B cell (primary cell): ENCODE data around the gene RGS17. TPM values are rescaled to one million over a fixed set of nuclear protein-coding genes. Genes with fewer than 3 reads are reported as not detected.

ENCODE experiments used
- ATAC-seq: fragments of 200-7000 bp; cut with Tn5 transposase; one replicate; pipeline ENCODE4 v1.10.0; 2021; ENCODE audit warnings: low read depth, mild to moderate bottlenecking, moderate number of reproducible peaks, moderate library complexity
- CTCF ChIA-PET: fragments of 350-600 bp; sonication (Branson Sonifier 250); formaldehyde crosslinking; loops from one replicate; lab custom pipeline; 2021; ENCODE audit warnings: antibody characterized with exemption, inconsistent platforms; lab: Charles Lee
- POLR2A ChIA-PET: fragments of 350-600 bp; sonication (Branson Sonifier 250); formaldehyde crosslinking; loops from one replicate; lab custom pipeline; 2021; ENCODE audit warnings: antibody characterized with exemption; lab: Charles Lee
- DNase-seq: peaks from one replicate; pipeline ENCODE4 v3.0.0; 2013
- H2AFZ ChIP-seq: 2 replicates; pipeline ENCODE4 v1.6.1; 2012; ENCODE audit warnings: mild to moderate bottlenecking, low read depth, low read length; ENCODE audit not compliant: insufficient read depth, poor library complexity, severe bottlenecking
- H3K27ac ChIP-seq, 2 donors: 1 replicate in 1 of 2; 2 replicates in 1 of 2; pipeline ENCODE4 v1.5.1; 2012 to 2013; ENCODE audit warnings: low read length in 2 of 2, mild to moderate bottlenecking in 2 of 2, moderate library complexity in 1 of 2
- H3K27me3 ChIP-seq, 4 experiments: fragments of 200-600 bp in 1 of 4; sonication (generic) in 1 of 4; replicated peaks in 1 of 4; 1 replicate in 2 of 4; 2 replicates in 2 of 4; pipeline versions ENCODE4 v1.6.1 to v1.7.0; 2013 to 2016; ENCODE audit warnings: low read length in 3 of 4, mild to moderate bottlenecking in 2 of 4, mixed read lengths in 1 of 4, moderate library complexity in 1 of 4; ENCODE audit not compliant: insufficient read depth in 4 of 4, control insufficient read depth in 3 of 4; ENCODE audit errors: control extremely low read depth in 1 of 4
- H3K36me3 ChIP-seq, 2 experiments: replicated peaks in 1 of 2; 1 replicate in 1 of 2; 2 replicates in 1 of 2; pipeline versions ENCODE4 v1.6.1 to v1.7.1; 2013; ENCODE audit warnings: low read length in 1 of 2; ENCODE audit not compliant: insufficient read depth in 2 of 2, control insufficient read depth in 1 of 2; ENCODE audit errors: control extremely low read depth in 1 of 2, extremely low read depth in 1 of 2
- H3K4me1 ChIP-seq, 2 donors: fragments of 200-600 bp in 1 of 2; sonication (generic) in 1 of 2; 1 replicate in 1 of 2; 2 replicates in 1 of 2; pipeline versions ENCODE4 v1.5.1 to v1.6.1; 2013 to 2017; ENCODE audit warnings: low read length in 2 of 2; ENCODE audit not compliant: control insufficient read depth in 2 of 2, insufficient read depth in 2 of 2
- H3K4me2 ChIP-seq: replicated peaks from 2 replicates; pipeline ENCODE3; 2012; ENCODE audit warnings: mild to moderate bottlenecking, low read depth, low read length; ENCODE audit not compliant: poor library complexity, severe bottlenecking
- H3K4me3 ChIP-seq, 5 experiments: fragments of 200-600 bp in 1 of 5; sonication (generic) in 1 of 5; 1 replicate in 3 of 5; 2 replicates in 2 of 5; pipeline versions ENCODE4 v1.5.1 to v1.7.0; 2011 to 2016; ENCODE audit warnings: low read length in 4 of 5, mild to moderate bottlenecking in 4 of 5, low read depth in 2 of 5, control low read depth in 1 of 5, moderate library complexity in 1 of 5; ENCODE audit not compliant: insufficient read depth in 1 of 5; ENCODE audit errors: control extremely low read depth in 1 of 5, extremely low read depth in 1 of 5
- H3K79me2 ChIP-seq: fragments of 200-600 bp; sonication (generic); one replicate; pipeline ENCODE4 v1.6.0; 2016; ENCODE audit warnings: low read length; ENCODE audit not compliant: control insufficient read depth, insufficient read depth
- H3K9ac ChIP-seq: fragments of 200-600 bp; sonication (generic); 2 replicates; pipeline ENCODE4 v1.6.1; 2017; ENCODE audit warnings: mild to moderate bottlenecking, low read length, moderate library complexity
- H3K9me3 ChIP-seq, 3 donors: one replicate each; pipeline versions ENCODE4 v1.6.1 to v1.7.1; 2013; ENCODE audit warnings: low read length in 2 of 3; ENCODE audit not compliant: control insufficient read depth in 2 of 3, insufficient read depth in 1 of 3; ENCODE audit errors: control extremely low read depth in 1 of 3
- H4K20me1 ChIP-seq: 2 replicates; pipeline ENCODE4 v1.6.0; 2012; ENCODE audit warnings: mild to moderate bottlenecking, low read length; ENCODE audit not compliant: insufficient read depth, control insufficient read depth, poor library complexity, severe bottlenecking
- H3K27ac Mint-ChIP-seq: one replicate; pipeline ENCODE4 v1.8.0; 2021; ENCODE audit warnings: mixed read lengths
- H3K27me3 Mint-ChIP-seq: one replicate; pipeline ENCODE4 v1.8.0; 2021; ENCODE audit warnings: mixed read lengths
- H3K4me1 Mint-ChIP-seq: one replicate; pipeline ENCODE4 v1.8.0; 2021; ENCODE audit warnings: mixed read lengths
- H3K4me3 Mint-ChIP-seq: one replicate; pipeline ENCODE4 v1.8.0; 2021; ENCODE audit warnings: mixed read lengths
- H3K9me3 Mint-ChIP-seq: one replicate; pipeline ENCODE4 v1.8.0; 2022; ENCODE audit warnings: mixed read lengths; ENCODE audit not compliant: insufficient read depth
- CTCF ChIP-seq: fragments of 200-600 bp; IDR thresholded peaks from one replicate; pipeline ENCODE4 v1.8.0; 2022; ENCODE audit warnings: antibody characterized with exemption, mild to moderate bottlenecking
- EZH2 ChIP-seq: IDR thresholded peaks from 2 replicates; pipeline ENCODE4 v1.6.1; 2012; ENCODE audit warnings: borderline replicate concordance, low read depth, mild to moderate bottlenecking, moderate library complexity, low read length; ENCODE audit not compliant: insufficient read depth, poor library complexity, severe bottlenecking
- WGBS: methylation state at CpG from one replicate; pipeline ENCODE4 v1.1.5; 2013; ENCODE audit warnings: missing lambda C conversion rate; ENCODE audit not compliant: insufficient coverage; 5-methylcytosine and 5-hydroxymethylcytosine counted together
- intact Hi-C: fragments of 100-400 bp; cut with micrococcal nuclease; formaldehyde crosslinking; loops from one replicate; pipeline ENCODE4 v1.10.0; 2022
- polyA plus RNA-seq: library from polyadenylated mRNA; depleted of rRNA; stranded (reverse); fragments of >200 nt; gene quantifications from 2 replicates; pipeline ENCODE4 v1.2.3, GENCODE V29; 2012
- total RNA-seq, 2 donors: library from RNA; stranded (reverse); fragments of 120-200 nt in 1 of 2; gene quantifications; 1 replicate in 1 of 2; 2 replicates in 1 of 2; pipeline versions ENCODE4 v1.2.3 to v1.2.4, GENCODE V29; 2013 to 2022

RGS17 gene
- total and polyA plus RNA-seq, 2 donors (not counting 1 experiment from before 2014, with no cell fraction given), result not detected

DNA sequence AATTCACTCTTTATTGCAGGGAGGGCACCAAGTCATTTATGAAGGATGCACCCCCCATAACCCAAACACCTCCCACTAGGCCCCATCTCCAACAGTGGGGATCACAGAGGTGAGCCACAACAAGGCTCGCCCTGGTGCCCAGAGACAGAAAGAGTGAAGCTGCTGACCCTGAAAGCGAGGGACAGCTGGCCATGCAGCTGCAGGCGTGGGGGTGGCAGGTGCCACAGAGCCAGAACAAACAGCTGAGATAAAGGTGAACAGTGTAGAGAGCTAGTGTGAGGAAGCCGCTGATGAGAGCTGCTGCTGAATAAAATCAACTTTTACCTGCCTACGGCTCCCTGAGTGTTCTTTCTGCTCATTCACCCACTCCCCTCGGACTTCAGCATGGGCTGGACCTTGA lies 18.8 kb upstream of the RGS17 start:
- TF ChIP-seq EZH2 (no peak), CTCF (no peak)
- Mint-ChIP-seq H3K4me1 (no peaks in the 10 kb centered on the region), H3K4me3 (no peak overlapping the region), H3K27me3 (no peaks in the 10 kb centered on the region), H3K27ac (no peak overlapping the region), H3K9me3 (no peaks in the 10 kb centered on the region)
- ChIA-PET CTCF (no interaction called here), POLR2A (no interaction called here)
- Histone ChIP-seq H3K79me2 (no peaks in the 10 kb centered on the region), H3K27me3 (no peaks in the 10 kb centered on the region), H2AFZ (no peak overlapping the region), H3K4me2 (no peak overlapping the region), H3K9me3 (peaks cover 0 to 22% (median 0%) of the 10 kb centered on the region in 3 donors), H3K27ac (no peak overlapping the region), H3K36me3 (no peaks in the 10 kb centered on the region), H3K4me1 (no peaks in the 10 kb centered on the region), H3K4me3 (no peak overlapping the region), H4K20me1 (no peaks in the 10 kb centered on the region), H3K9ac (no peak overlapping the region)
- intact Hi-C loops, result no loop called here
- no peak for ATAC-seq
- 69% methylated on average over 4 of the region's 6 CpGs for WGBS
- DNase-seq, result no peak

- no peaks in the 10 kb centered on the region for H3K27me3 Mint-ChIP-seq
- H3K9me3 Mint-ChIP-seq, result no peaks in the 10 kb centered on the region
- Histone ChIP-seq H2AFZ (no peak overlapping the region), H4K20me1 (no peaks in the 10 kb centered on the region), H3K4me2 (no peak overlapping the region), H3K36me3 (no peaks in the 10 kb centered on the region), H3K4me3 (no peak overlapping the region), H3K27me3 (no peaks in the 10 kb centered on the region), H3K79me2 (no peaks in the 10 kb centered on the region), H3K27ac (no peak overlapping the region), H3K9me3 (peaks cover 0 to 16% (median 0%) of the 10 kb centered on the region in 3 donors), H3K9ac (no peak overlapping the region), H3K4me1 (no peaks in the 10 kb centered on the region)
- no peak for TF ChIP-seq CTCF
- no peak for TF ChIP-seq EZH2
- no peaks in the 10 kb centered on the region for H3K4me1 Mint-ChIP-seq
- POLR2A ChIA-PET, result no interaction called here
- CTCF ChIA-PET, result no interaction called here
- H3K4me3 Mint-ChIP-seq, result no peak overlapping the region
- intact Hi-C loops, result no loop called here
- ATAC-seq, result no peak
- DNase-seq, result no peak
- H3K27ac Mint-ChIP-seq, result no peak overlapping the region
These were observed 15.3 kb upstream of the RGS17 start for GRCh38 chr6:153146413-153146812.
